Neural progenitor cell (in vitro differentiated cells): ENCODE measurements around the gene EDN1. TPM values are rescaled to one million over a fixed set of nuclear protein-coding genes. Genes with fewer than 3 reads are reported as not detected.

Experiments used
- DNase-seq: peaks from one replicate; pipeline ENCODE4 v3.0.0-alpha.2; 2016; ENCODE audit warnings: low spot score
- H2AFZ ChIP-seq: fragments of 200-600 bp; sonication (generic); replicated peaks from 2 replicates; pipeline ENCODE4 v1.6.1; 2016; ENCODE audit warnings: antibody characterized with exemption
- H3F3A ChIP-seq: fragments of 200-600 bp; sonication (generic); 2 replicates; pipeline ENCODE4 v1.6.1; 2016; ENCODE audit warnings: antibody characterized with exemption, low read depth
- H3K27ac ChIP-seq: fragments of 200-600 bp; sonication (generic); 2 replicates; pipeline ENCODE4 v1.5.1; 2016; ENCODE audit warnings: mild to moderate bottlenecking
- H3K27me3 ChIP-seq: fragments of 200-600 bp; sonication (generic); 2 replicates; pipeline ENCODE4 v1.6.1; 2016; ENCODE audit warnings: mild to moderate bottlenecking, moderate library complexity
- H3K36me3 ChIP-seq: fragments of 200-600 bp; sonication (generic); 2 replicates; pipeline ENCODE4 v1.5.1; 2016
- H3K4me1 ChIP-seq: fragments of 200-600 bp; sonication (generic); 2 replicates; pipeline ENCODE4 v1.6.1; 2016; ENCODE audit warnings: mixed run types
- H3K4me2 ChIP-seq: fragments of 200-600 bp; sonication (generic); 2 replicates; pipeline ENCODE4 v1.6.1; 2016
- H3K4me3 ChIP-seq: fragments of 200-600 bp; sonication (generic); 2 replicates; pipeline ENCODE4 v1.5.1; 2016
- H3K79me2 ChIP-seq: fragments of 200-600 bp; sonication (generic); 2 replicates; pipeline ENCODE4 v1.6.1; 2016; ENCODE audit warnings: low read depth
- H3K9ac ChIP-seq: fragments of 200-600 bp; sonication (generic); 2 replicates; pipeline ENCODE4 v1.6.1; 2016
- H3K9me3 ChIP-seq: fragments of 200-600 bp; sonication (generic); 2 replicates; pipeline ENCODE4 v1.5.1; 2016; ENCODE audit warnings: low read depth
- H4K20me1 ChIP-seq: fragments of 200-600 bp; sonication (generic); 2 replicates; pipeline ENCODE4 v1.6.1; 2016; ENCODE audit warnings: low read depth
- H3K27ac Mint-ChIP-seq: 3 replicates; pipeline ENCODE4 v1.8.0; 2021; ENCODE audit warnings: mixed read lengths
- H3K27me3 Mint-ChIP-seq: 2 replicates; pipeline ENCODE4 v1.8.0; 2022; ENCODE audit warnings: low read depth, mild to moderate bottlenecking, inconsistent platforms, moderate library complexity, mixed read lengths; ENCODE audit not compliant: insufficient read depth
- H3K36me3 Mint-ChIP-seq: 3 replicates; pipeline ENCODE4 v1.8.0; 2021; ENCODE audit warnings: mixed read lengths
- H3K4me1 Mint-ChIP-seq: 3 replicates; pipeline ENCODE4 v1.8.0; 2021; ENCODE audit warnings: mixed read lengths
- H3K4me3 Mint-ChIP-seq: 3 replicates; pipeline ENCODE4 v1.8.0; 2021; ENCODE audit warnings: mild to moderate bottlenecking, moderate library complexity, mixed read lengths
- H3K9me3 Mint-ChIP-seq: 3 replicates; pipeline ENCODE4 v1.8.0; 2020; ENCODE audit warnings: mixed read lengths
- EZH2 ChIP-seq: fragments of 200-600 bp; sonication (generic); IDR thresholded peaks from 2 replicates; pipeline ENCODE4 v1.6.1; 2017; ENCODE audit warnings: antibody characterized with exemption, mild to moderate bottlenecking, moderate library complexity
- EZH2phosphoT487 ChIP-seq: fragments of 200-600 bp; sonication (generic); IDR thresholded peaks from 2 replicates; pipeline ENCODE4 v1.6.1; 2017; ENCODE audit warnings: antibody characterized with exemption
- total RNA-seq: library from RNA; depleted of rRNA; stranded (reverse); fragments of >200 nt; gene quantifications from 2 replicates; pipeline ENCODE4 v1.2.3, GENCODE V29; 2015; ENCODE audit warnings: low replicate concordance
- TF ChIP-seq, protein P1 (sequence below): fragments of 200-600 bp; sonication (generic); IDR thresholded peaks from 2 replicates; pipeline ENCODE4 v1.5.1; 2017; ENCODE audit warnings: antibody characterized with exemption, mild to moderate bottlenecking

The EDN1 gene
- 0.93 and 2.9 TPM in 2 replicates for total RNA-seq

GRCh38 chr6:12289933-12290820 is at the start of gene EDN1:
Gene EDN1 (plus strand): TSS chr6:12290361. CDS start chr6:12290630, 269 bp downstream.
- Histone ChIP-seq H3F3A (peaks cover 27% of the 10 kb centered on the region), H3K27me3 (peaks cover 8% of the 10 kb centered on the region), H4K20me1 (no peaks in the 10 kb centered on the region), H3K4me3 (peak within 1 kb of the TSS; percentile 65), H3K36me3 (no peaks in the 10 kb centered on the region), H2AFZ (peak within 1 kb of the TSS; percentile 97), H3K79me2 (no peaks in the 10 kb centered on the region), H3K27ac (no peak within 1 kb of the TSS), H3K9ac (no peak within 1 kb of the TSS), H3K9me3 (no peaks in the 10 kb centered on the region), H3K4me2 (peak within 1 kb of the TSS; percentile 94), H3K4me1 (peaks cover 30% of the 10 kb centered on the region)
- Mint-ChIP-seq H3K36me3 (no peaks in the 10 kb centered on the region), H3K9me3 (no peaks in the 10 kb centered on the region), H3K27me3 (peaks cover 8% of the 10 kb centered on the region), H3K4me3 (peak within 1 kb of the TSS; percentile 87), H3K27ac (no peak within 1 kb of the TSS), H3K4me1 (peaks cover 29% of the 10 kb centered on the region)
- no peak for TF ChIP-seq EZH2
- TF ChIP-seq, protein P1, sequence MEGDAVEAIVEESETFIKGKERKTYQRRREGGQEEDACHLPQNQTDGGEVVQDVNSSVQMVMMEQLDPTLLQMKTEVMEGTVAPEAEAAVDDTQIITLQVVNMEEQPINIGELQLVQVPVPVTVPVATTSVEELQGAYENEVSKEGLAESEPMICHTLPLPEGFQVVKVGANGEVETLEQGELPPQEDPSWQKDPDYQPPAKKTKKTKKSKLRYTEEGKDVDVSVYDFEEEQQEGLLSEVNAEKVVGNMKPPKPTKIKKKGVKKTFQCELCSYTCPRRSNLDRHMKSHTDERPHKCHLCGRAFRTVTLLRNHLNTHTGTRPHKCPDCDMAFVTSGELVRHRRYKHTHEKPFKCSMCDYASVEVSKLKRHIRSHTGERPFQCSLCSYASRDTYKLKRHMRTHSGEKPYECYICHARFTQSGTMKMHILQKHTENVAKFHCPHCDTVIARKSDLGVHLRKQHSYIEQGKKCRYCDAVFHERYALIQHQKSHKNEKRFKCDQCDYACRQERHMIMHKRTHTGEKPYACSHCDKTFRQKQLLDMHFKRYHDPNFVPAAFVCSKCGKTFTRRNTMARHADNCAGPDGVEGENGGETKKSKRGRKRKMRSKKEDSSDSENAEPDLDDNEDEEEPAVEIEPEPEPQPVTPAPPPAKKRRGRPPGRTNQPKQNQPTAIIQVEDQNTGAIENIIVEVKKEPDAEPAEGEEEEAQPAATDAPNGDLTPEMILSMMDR: peak; percentile 55
- DNase-seq: peak; percentile 95

DNA sequence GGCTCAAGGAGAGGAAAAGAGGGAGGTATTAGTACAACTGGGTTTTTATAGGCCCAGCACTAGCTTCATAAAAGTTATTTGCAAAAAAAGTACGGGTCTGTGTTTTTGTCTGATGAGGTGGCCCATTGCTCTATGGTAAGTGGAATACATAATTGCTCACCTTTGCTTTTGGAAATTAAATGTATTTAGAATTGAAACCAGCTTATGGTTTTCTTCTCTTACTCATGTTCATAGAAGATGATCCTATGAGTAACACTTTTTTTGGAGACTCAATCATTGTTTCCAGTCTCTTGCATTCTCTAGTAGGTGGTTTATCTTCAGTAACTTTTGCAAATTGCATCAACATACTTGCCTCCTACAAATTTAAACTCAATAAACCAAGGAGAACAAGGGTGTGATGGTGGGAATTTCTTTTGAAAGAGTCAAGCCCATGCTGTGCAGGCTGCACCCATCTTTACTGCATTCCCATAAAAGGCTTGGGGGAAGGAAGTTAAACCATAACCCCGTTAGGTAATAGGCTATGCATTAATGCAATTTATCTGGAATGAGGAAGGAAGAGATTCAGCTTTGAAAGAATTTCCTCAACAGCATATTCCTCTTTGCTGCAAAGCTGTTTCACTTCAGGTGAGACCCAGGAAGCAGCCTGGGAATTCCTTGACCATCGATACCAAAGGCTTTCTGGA is 48.5 kb upstream of the EDN1 start:
- Mint-ChIP-seq H3K4me3 (no peak overlapping the region), H3K4me1 (no peaks in the 10 kb centered on the region), H3K27ac (no peak overlapping the region), H3K27me3 (no peaks in the 10 kb centered on the region), H3K36me3 (no peaks in the 10 kb centered on the region), H3K9me3 (no peaks in the 10 kb centered on the region)
- Histone ChIP-seq H3K9ac (no peak overlapping the region), H3K4me3 (no peak overlapping the region), H3K4me1 (peaks cover 6% of the 10 kb centered on the region), H3K79me2 (no peaks in the 10 kb centered on the region), H3K27me3 (no peaks in the 10 kb centered on the region), H3F3A (no peaks in the 10 kb centered on the region), H2AFZ (no peak overlapping the region), H3K27ac (no peak overlapping the region), H3K4me2 (no peak overlapping the region), H3K9me3 (no peaks in the 10 kb centered on the region), H3K36me3 (no peaks in the 10 kb centered on the region), H4K20me1 (no peaks in the 10 kb centered on the region)
- TF ChIP-seq EZH2phosphoT487: no peak
- TF ChIP-seq, protein P1: no peak
- TF ChIP-seq EZH2: no peak
- no peak for DNase-seq

- no peak overlapping the region for H3K4me3 Mint-ChIP-seq
- no peak for DNase-seq
- no peak overlapping the region for H3K27ac Mint-ChIP-seq
- no peaks in the 10 kb centered on the region for H3K9me3 ChIP-seq
- H3K27me3 ChIP-seq: no peaks in the 10 kb centered on the region
- no peak overlapping the region for H3K4me3 ChIP-seq
- no peaks in the 10 kb centered on the region for H3K4me1 Mint-ChIP-seq
- TF ChIP-seq, protein P1: no peak
- TF ChIP-seq EZH2phosphoT487 (no peak), EZH2 (no peak)
- no peaks in the 10 kb centered on the region for H3K36me3 ChIP-seq
- H3K27ac ChIP-seq: no peak overlapping the region
- no peaks in the 10 kb centered on the region for H3K27me3 Mint-ChIP-seq
- H4K20me1 ChIP-seq: no peaks in the 10 kb centered on the region
- H3K9ac ChIP-seq: no peak overlapping the region
- H3F3A ChIP-seq: no peaks in the 10 kb centered on the region
- H3K79me2 ChIP-seq: no peaks in the 10 kb centered on the region
- no peaks in the 10 kb centered on the region for H3K9me3 Mint-ChIP-seq
- no peak overlapping the region for H2AFZ ChIP-seq
- H3K36me3 Mint-ChIP-seq: no peaks in the 10 kb centered on the region
- peaks cover 6% of the 10 kb centered on the region for H3K4me1 ChIP-seq
- no peak overlapping the region for H3K4me2 ChIP-seq
These were observed 47.0 kb upstream of the EDN1 start for GRCh38 chr6:12243169-12243568.
